B cell (primary cell): Measurements from ENCODE around the gene SGTA.

Experiments used
- EZH2 ChIP-seq: IDR thresholded peaks from 2 replicates; pipeline ENCODE4 v1.6.1; 2012; ENCODE audit warnings: borderline replicate concordance, low read depth, mild to moderate bottlenecking, moderate library complexity, low read length; ENCODE audit not compliant: insufficient read depth, poor library complexity, severe bottlenecking
- TF ChIP-seq, protein P1 (sequence below): fragments of 200-600 bp; IDR thresholded peaks from one replicate; pipeline ENCODE4 v1.8.0; 2022; ENCODE audit warnings: antibody characterized with exemption, mild to moderate bottlenecking

DNA sequence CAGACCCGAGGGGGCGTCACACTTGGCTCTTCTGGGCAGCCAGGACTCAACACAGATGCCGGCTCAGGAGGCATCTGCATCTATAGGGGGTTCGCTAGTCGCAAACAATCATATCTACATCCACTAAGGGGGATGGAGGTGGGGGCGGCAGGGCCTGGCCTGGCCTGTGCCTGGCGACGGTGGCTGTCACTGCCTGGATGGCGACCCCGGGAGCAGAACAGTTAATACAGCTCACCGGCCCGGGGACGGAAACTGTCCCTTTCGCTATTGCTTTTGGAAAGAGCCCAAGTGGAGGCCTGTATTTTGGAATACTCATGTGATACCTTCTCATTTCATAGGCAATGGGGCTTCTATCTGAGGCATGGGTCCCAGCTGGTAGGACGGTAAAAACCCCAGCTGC is 17.7 kb downstream of the SGTA start:
- TF ChIP-seq, protein P1, sequence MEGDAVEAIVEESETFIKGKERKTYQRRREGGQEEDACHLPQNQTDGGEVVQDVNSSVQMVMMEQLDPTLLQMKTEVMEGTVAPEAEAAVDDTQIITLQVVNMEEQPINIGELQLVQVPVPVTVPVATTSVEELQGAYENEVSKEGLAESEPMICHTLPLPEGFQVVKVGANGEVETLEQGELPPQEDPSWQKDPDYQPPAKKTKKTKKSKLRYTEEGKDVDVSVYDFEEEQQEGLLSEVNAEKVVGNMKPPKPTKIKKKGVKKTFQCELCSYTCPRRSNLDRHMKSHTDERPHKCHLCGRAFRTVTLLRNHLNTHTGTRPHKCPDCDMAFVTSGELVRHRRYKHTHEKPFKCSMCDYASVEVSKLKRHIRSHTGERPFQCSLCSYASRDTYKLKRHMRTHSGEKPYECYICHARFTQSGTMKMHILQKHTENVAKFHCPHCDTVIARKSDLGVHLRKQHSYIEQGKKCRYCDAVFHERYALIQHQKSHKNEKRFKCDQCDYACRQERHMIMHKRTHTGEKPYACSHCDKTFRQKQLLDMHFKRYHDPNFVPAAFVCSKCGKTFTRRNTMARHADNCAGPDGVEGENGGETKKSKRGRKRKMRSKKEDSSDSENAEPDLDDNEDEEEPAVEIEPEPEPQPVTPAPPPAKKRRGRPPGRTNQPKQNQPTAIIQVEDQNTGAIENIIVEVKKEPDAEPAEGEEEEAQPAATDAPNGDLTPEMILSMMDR = no peak
- no peak for TF ChIP-seq EZH2
